HG02588 (cell line): Measurements from ENCODE around the gene CHST7.

Source experiments
- ATAC-seq: cut with Tn5 transposase; IDR thresholded peaks from one replicate; pipeline ENCODE4 v1.9.1; 2021; ENCODE audit warnings: mild to moderate bottlenecking, moderate library complexity; ENCODE audit not compliant: unreplicated experiment

CHST7 gene

DNA sequence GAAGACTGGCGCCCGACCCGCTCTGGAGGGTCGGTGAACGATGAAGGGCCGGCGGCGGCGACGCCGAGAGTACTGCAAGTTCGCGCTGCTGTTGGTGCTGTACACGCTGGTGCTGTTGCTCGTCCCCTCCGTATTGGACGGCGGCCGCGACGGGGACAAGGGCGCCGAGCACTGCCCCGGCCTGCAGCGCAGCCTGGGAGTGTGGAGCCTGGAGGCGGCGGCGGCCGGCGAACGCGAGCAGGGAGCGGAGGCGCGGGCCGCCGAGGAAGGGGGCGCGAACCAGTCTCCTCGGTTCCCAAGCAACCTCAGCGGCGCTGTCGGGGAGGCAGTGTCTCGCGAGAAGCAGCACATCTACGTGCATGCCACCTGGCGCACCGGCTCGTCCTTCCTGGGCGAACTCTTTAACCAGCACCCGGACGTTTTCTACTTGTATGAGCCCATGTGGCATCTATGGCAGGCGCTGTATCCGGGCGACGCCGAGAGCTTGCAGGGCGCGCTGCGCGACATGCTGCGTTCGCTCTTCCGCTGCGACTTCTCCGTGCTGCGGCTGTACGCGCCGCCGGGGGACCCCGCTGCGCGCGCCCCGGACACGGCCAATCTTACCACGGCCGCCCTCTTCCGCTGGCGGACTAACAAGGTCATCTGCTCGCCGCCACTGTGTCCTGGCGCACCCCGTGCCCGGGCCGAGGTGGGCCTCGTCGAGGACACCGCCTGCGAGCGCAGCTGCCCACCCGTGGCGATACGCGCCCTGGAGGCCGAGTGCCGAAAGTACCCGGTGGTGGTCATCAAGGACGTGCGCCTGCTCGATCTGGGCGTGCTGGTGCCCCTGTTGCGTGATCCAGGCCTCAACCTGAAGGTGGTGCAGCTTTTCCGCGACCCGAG lies 568 bp downstream of the CHST7 start:
- ATAC-seq = peak; percentile 32

DNA sequence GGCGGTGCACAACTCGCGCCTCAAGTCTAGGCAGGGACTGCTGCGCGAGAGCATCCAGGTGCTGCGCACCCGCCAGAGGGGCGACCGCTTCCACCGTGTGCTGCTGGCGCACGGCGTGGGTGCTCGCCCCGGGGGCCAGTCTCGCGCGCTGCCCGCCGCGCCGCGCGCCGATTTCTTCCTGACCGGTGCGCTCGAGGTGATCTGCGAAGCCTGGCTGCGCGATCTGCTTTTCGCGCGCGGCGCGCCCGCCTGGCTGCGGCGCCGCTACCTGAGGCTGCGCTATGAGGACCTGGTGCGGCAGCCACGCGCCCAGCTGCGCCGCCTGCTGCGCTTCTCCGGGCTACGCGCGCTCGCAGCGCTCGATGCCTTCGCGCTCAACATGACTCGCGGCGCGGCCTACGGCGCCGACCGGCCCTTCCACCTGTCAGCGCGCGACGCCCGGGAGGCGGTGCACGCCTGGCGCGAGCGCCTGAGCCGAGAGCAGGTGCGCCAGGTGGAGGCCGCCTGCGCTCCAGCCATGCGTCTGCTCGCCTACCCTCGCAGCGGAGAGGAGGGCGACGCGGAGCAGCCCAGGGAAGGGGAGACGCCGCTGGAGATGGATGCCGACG lies 1.3 kb downstream of the CHST7 start:
- peak; percentile 23 for ATAC-seq

DNA sequence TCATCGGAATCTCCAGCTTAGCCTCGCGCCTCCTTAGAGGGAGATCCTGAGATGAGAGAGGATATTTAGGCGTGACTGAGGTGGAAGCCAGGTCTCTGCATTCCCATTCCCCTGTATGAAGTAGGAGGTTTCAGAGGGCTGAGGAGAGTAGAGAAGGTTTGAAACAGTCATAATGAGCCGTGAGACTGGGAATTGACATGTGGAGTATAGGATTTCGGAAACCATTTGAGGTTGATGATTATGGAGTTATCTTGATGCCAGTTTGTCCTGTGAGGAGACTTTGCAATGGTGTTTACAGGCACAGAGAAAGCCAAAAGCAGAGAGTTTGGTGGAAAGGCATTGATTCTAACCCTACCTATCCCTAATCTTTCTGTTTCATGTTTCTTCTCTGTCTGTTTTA lies 2.0 kb downstream of the CHST7 start:
- ATAC-seq = no peak

DNA sequence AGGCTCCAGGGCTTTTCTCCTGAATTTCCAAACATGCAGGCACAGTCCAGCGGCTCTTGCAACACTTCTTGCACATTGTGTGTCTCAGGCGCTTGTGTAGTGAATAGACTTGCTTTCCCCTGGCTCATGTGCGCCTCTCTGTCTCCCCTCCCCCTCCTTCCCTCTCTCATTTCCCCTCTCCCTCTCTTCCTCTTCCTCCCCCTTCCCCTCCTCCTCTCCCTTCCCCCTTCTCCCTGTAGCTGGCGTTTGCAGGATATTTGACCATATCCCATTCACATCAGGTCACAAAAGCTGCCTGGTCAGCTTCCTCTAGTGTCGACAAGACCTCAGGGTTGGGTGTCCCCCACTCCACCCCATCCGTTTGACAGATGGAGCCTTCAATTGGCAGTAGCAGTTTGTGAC lies 2.4 kb downstream of the CHST7 start:
- no peak for ATAC-seq

- no peak for ATAC-seq
Measured at GRCh38 chrX:46576458-46576857, 2.9 kb downstream of the CHST7 start.

DNA sequence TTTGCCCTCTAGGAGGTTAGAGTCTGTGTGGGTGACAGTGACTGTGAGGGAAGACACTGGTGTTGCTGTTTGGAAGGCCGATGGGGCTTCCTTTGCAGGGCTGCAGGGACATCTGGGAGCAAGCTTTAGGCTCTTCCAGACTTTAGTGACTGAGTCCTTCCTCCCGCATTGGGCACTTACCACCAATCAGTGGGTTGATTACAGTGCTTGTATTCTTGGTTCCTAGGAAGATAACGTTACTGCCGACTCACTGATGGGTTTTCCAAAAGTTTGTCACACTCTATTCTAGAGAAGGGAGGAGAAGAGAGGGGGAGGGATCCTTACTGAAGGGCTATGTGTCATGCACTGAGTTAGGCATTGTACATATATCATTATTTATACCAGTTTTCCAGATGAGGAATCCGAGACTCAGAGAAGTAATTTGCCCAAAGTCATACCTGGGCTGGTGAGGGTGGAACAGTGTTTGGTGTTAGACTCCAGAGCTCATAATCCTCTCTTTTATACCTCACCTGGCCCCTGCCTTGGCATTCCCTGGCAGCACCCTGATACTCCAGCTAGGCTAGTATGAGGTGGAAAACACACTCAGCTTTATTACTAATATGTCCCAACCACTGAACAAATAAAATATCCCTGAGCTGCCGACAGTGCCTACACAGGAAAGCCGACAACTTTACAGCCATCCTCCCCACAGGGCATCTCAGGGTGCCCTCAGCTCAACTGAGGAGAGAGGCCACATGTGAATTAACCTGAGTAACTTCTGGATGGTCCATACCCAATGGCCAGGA lies 3.8 kb downstream of the CHST7 start:
- ATAC-seq = no peak

DNA sequence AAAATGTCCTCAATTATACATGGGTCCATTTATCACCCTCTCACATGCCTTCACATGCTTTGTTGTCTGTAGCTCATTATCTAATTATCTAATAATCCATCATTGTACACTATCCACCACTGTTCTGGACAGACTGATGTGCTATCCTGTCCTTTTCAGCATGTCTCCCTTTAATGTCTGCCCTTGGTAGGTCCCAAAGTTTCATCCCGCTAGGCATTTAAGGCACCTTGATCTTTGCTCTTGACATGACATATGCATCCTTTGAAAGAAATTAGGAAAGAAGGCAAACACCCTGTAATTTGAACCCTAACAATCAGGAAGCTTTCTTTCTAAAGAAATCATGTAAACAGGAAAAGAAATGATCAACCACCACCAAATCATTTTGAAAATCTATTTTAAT lies 5.7 kb downstream of the CHST7 start:
- ATAC-seq = no peak

GRCh38 chrX:46580613-46581012 lies 7.0 kb downstream of the CHST7 start:
- no peak for ATAC-seq

DNA sequence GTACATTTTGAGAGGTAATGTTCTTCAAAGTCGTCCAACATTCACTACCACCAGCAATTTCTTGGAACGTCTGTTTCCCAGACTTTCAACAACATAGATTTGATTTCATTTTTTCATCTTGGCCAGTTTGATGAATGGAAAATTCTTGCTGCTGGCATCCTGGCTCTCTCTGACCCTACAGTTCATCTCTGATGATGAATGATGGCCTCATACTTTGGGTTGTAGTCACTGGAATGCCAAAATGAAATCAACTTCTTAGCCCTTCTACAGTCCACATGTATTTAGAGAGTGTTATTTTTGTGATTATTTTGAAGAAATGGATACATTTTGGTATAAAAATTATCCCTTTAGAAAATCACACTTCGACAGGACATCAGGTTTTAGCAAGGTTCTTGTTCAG lies 8.8 kb downstream of the CHST7 start:
- no peak for ATAC-seq

DNA sequence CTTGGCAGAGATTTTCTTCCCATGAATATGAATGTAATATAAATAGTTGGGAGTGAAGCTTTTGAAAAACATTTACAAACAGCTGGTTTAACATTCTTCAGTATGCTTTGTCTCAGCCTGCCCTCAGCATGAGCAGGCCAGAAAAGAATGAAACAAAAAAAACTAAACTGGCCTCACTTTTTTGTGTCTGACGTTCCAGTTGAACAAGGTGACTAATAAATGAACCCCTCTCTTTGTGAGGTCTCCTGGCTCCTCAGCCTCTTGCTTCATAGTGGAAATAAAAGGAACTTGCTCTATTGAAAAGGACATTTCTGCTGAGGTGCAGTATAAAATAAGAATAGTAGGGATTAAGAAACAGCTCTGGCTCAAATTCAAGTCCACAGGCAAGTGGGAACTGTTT lies 9.4 kb downstream of the CHST7 start:
- no peak for ATAC-seq

GRCh38 chrX:46584736-46585135 lies 11.2 kb downstream of the CHST7 start:
- ATAC-seq = no peak

DNA sequence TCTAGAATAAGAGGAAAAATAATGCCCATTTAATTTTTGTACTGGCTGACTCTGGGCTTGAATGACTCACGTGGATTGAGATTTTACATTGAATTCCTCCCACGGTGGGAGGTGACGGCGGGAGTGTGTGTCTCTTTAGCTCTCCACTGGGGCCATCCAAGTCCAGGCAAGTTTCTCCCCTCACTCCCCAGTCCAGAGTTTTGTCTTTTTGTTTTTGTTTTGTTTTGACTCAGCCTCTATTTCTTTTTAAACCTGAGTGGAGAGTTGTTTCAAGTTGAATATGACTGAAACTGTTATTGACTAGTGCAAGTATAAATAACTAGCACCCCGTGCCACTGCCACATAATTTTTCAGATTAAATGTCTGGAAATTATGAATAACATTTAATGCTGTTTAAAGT lies 13.6 kb downstream of the CHST7 start:
- peak; percentile 77 for ATAC-seq

DNA sequence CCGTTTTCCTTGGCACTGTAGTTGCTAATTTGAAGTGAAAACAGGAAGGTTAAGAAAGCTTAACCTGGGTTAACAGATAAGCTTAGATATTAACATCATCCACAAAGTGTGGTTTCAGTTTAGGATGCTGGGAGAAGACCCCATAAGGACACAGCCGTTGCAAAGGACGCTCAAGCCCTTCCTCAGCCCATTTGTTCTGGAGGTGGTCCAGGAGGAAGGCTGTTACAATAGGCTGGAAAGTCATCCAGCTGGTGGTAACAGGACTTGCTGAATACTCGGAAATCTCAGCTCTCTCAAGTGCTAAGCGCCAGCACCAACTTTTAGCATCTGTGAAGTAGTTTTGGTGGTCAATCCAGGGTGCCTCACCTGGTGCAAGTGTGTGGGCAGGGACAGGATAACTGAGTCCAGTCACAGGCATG lies 14.2 kb downstream of the CHST7 start:
- no peak for ATAC-seq

GRCh38 chrX:46588263-46588662 lies 14.7 kb downstream of the CHST7 start:
- no peak for ATAC-seq

DNA sequence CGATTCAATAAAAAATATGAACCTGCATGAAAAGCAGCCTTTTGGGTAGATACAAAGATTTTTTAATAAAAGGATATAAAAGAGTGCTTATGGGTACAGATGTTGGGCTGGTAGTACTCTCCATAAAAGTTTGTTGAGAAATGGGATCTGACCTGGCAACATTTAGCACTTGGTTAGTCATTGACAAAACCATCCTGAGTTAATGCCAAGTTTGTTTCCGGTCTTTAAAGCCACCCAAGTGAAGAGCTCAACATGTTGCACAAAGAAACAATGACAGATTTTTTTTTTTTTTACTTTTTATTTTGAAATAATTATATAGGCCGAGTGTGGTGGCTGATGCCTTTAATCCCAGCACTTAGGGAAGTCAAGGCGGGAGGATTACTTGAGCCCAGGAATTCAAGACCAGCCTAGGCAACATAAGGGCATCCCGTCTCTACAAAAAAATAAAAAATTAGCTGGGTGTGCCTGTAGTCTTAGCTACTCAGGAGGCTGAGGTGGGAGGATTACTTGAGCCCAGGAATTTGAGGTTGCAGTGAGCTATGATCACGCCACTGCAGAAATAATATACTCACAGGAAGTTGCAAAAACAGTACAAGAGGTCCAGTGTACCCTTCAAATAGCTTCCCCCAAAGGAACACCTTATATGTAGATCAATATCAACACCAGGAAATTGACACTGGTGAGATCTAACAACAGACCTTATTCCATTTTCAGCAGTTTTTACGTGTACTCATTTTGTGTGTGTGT lies 16.6 kb downstream of the CHST7 start:
- ATAC-seq = no peak

- ATAC-seq = no peak
Measured at GRCh38 chrX:46595084-46595483, 21.5 kb downstream of the CHST7 start.

DNA sequence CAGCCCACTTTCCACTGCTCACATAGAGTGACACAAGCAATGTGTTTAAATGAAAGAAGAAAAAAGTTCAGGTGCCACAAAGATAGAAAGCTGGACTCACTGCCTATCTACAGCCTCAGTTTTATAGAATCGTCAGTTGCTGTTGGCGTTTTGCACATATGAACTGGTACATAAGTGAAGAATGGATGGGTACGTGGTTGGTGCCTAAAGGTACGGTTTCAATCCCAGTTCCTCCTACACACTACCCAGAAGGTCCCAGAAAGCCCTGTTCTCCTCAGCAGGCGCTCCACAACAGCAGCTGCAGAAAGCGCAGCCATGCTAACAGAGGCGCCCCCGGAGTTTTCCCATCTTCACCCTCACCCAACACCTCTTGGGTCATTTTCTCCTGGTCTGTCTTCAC lies 23.6 kb downstream of the CHST7 start:
- ATAC-seq = no peak

- no peak for ATAC-seq
Measured at GRCh38 chrX:46597771-46598170, 24.2 kb downstream of the CHST7 start.

DNA sequence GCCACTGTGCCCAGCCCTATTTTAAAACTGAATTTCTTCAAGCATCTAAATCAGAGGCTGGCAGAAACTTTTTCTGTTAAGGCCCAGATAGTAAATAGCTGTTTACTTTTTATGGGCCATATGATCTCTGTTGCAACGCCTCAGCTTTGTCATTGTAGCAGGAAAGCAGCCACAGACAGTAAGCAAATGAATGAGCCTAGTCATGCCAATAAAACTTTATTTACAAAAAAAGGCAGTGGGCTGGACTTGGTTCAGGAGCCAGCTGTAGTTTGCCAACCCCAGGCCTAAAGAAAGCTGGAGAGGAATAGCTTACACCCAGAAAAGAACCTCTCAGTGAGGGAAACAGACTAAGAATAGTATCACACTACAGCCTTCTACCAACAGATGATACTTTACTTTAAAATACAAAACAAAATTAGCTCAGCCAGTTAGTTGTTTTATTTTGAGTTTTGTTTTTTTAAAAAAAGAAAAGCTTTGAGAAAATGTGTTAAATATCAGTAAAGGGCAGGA lies 25.5 kb downstream of the CHST7 start:
- ATAC-seq = no peak

DNA sequence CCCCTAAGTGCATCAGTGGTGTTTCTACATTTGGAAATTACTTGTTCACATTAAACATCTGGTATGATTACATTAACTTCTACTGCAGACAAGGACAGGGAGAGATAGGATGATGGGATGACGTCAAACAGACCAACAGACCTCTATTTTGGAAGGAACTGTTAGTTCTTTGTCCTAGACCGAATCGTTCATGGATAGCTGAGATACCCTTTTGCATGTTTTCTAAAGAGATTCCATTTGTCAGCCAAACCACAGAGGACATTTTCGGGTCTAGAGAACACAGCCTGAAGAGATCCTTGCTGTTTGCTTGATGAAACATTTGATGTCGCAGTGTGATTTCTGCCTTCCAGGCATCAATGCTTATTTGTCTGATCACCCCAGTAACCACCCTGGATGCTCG lies 27.7 kb downstream of the CHST7 start:
- no peak for ATAC-seq
